Stimulated activated CD8-positive, alpha-beta memory T cell treated with anti-CD3 and anti-CD28 coated beads, Interleukin-15, amount 100 ng/mL, for 48 hours (primary cell): Measurements from ENCODE around the gene B4GALT1.

ENCODE experiments used
- DNase-seq, 2 donors: peaks; one replicate each; pipeline ENCODE4 v3.0.0-alpha.2; 2020; ENCODE audit warnings: low read depth in 2 of 2

The B4GALT1 gene

GRCh38 chr9:33124751-33125381 is 42.3 kb downstream of the B4GALT1 start:
- no peak for DNase-seq

GRCh38 chr9:33124046-33124445 is 43.1 kb downstream of the B4GALT1 start:
- no peak for DNase-seq

GRCh38 chr9:33123407-33124031 is 43.6 kb downstream of the B4GALT1 start:
- DNase-seq = no peak

- DNase-seq = no peak
These were observed 46.5 kb downstream of the B4GALT1 start for GRCh38 chr9:33120620-33121019.

- DNase-seq = no peak
These were observed 49.3 kb downstream of the B4GALT1 start for GRCh38 chr9:33117796-33118195.

GRCh38 chr9:33117306-33117705 is 49.8 kb downstream of the B4GALT1 start:
- no peak for DNase-seq

GRCh38 chr9:33116860-33117259 is 50.3 kb downstream of the B4GALT1 start:
- DNase-seq = no peak

DNA sequence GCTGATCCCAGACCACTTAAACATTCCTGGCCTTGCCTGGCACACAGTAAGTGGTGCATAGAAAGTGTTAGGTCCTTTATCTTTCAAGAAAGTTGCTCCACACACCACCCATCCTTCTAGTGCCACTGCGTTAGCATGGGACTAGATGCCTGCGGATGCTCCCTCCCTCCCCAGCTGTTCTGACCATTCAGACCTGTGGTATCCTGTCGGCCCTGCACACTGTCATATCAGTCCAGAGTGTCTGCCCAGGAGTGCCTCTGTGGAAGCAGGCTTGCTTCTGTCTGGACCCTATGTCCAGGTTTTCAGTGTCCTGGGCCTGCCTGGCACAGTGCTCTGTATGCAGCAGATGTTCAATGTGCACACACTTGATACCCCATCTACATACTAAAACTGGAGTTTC is 52.4 kb downstream of the B4GALT1 start:
- DNase-seq = no peak

DNA sequence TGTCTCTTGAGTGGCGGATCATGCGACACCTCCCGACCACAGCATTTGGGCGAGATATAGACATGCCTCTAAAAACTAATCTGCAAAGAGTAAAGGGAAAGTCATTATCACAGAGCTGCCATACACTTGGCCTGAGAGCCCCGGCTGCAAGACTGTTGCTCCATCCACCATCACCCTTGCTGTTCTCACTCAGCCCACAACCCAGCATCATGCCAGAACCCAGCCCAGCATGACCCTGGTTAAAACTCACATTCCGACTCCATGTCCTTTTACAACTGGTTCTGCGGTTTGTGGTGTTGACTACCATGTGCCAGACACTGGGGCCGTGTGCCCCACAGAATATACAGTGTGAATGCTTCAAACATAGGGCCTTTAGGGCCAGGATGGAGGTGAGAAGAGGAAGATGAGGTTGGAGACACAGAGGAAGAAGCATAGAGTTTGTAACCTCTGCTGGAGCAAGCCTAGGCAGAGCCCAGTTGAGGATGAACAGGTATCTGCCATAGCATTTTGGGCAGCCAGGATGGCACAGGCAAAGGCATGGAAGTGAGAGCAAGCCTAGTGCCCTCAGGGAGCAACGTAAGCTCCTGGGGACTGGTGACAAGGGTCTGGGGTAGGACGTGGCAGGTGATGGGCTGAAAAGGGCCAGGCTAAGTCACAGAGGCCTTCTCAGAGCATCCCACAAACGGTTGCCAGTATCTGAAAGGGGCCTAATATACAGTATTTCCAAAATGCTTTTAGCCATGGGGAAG is 53.2 kb downstream of the B4GALT1 start:
- DNase-seq = no peak

DNA sequence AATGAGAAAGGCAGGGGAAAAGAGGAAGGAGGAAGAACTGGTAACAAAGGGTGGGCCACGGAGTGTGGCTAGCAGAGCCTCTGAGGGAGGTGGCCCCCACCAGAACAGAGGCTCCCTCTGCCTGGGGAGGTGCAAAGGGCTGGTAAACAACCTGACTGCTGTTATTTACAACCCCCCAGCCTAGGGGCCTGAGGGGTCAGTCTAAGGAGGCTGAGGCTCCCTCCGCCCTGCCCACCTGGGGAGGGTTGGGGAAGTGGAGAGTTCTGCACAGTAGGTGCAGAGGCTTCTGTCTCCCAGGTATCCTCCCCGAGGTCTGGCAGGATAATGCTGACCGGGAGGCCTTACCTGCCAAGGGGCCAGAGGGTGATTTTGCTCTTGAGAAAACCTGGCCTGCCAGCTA is 55.0 kb downstream of the B4GALT1 start:
- DNase-seq = no peak

DNA sequence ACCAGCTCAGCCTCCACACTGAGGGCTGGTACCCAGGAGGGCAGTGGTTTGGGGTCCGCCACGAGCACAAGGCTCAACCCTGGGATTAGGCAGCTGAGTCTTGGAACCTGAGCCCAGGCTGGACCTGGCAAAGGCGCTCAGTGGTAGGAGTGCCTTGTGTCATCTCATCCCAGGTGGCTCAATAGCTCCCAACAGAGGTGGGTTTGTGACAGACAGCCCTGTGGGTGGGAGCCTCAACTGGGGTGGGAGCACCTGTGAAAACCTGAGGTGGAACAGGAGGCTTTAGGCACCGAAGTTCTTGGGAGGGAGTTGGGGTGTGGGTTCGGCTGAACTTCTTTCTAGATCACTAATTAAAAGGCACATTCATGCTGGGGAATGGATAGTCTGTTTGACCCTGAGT is 55.5 kb downstream of the B4GALT1 start:
- DNase-seq = no peak

DNA sequence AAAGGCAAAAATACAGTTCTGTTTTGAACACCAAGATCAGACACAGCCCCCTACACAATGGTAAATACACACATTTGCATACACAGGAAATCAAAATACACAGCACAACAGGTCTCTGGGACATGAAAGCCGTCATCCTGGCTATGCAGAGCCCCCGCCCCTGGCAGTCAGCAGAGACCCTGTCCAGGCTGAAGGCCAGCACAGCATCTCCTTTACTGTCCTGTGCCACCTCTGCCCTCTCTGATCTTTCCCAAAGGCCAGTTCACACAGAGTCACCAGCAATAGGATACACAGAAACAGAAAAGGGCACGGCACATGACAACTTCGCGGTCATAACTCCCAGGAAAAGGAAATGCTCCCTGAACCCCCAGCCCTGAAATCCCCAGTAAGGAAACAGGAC is 56.5 kb downstream of the B4GALT1 start:
- DNase-seq = no peak

GRCh38 chr9:33109850-33110595 is 57.1 kb downstream of the B4GALT1 start:
- DNase-seq = no peak

DNA sequence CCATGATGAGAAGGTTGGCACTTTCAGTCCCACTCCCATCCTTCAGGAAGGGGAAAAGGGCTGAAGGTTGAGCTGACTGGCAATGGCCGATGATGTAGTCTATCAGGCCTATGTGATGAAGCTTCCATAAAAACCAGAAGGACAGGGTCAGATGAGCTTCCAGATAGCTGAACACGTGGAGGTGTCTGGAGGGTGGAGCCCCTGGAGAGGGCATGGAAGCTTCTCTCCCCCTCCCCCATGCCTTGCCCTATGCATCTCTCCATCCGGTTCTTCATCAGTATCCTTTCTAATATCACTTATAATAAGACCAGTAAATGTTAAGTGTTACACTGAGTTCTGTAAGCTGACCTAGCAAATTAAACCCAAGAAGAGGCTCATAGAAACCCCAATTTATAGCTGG is 58.0 kb downstream of the B4GALT1 start:
- DNase-seq = no peak

GRCh38 chr9:33108472-33108871 is 58.7 kb downstream of the B4GALT1 start:
- DNase-seq = no peak

DNA sequence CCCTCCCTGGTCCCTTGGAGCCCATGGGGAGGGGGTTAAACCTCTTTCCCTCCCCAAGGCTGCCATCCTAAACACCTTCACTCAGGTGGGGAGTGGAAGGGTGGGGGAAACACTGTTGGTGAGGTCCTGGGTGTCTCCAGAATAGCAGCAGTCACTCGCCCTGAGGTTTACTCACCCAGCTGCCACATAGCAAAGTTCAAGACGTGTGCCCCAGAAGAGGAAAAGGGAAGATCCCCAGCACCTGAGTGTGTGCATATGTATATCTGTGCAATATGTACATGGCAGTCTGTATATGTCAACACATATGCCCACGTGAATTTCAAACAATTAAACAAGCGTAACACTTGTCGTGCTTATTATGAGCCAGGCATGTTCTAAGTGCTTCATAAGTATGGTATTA is 59.4 kb downstream of the B4GALT1 start:
- DNase-seq = no peak

GRCh38 chr9:33106827-33107621 is 60.1 kb downstream of the B4GALT1 start:
- no peak for DNase-seq

GRCh38 chr9:33106372-33106771 is 60.8 kb downstream of the B4GALT1 start:
- no peak for DNase-seq

DNA sequence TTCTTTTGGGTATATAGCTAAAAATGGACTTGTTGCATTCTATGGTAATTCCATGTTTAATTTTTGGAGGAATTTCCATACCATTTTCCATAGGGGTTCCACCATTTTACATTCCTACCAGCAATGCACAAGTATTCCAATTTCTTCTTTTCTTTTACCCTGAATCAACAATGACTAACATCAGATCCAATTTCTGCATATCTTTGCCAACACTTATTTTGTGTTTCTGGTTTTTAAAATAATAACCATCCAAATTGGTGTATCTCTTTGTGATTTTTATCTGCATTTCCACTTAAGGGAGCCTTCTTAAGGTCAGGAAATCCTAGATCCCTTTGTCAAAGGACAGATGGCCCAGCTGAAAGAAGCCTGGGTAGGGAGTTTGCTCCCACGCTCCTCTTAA is 61.2 kb downstream of the B4GALT1 start:
- no peak for DNase-seq

- no peak for DNase-seq
These were observed 61.6 kb downstream of the B4GALT1 start for GRCh38 chr9:33105504-33105903.

DNA sequence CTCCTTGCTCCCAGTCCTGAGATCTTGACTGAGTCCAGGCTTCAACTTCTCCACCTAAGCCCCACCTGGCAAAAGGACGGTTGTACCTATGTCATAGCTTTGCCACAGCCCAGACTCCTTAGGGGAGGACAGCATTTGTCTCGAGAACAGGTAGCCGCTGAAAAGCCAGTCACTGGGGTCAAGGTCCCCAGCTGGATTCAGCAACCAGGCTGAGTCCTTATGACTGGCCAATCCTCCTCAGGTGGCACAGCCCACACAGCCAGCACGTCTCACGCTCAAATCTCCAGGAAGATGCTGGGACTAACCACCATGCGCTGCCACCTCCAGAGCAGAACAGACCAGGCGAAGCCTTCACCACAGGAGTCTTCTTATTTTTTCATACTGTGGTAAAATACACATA is 62.7 kb downstream of the B4GALT1 start:
- no peak for DNase-seq
